ENCODE results near the gene ZFP36.
A peak's percentile ranks its signal among the peaks of the same experiment; 100 is the strongest.

Gene ZFP36

DNA sequence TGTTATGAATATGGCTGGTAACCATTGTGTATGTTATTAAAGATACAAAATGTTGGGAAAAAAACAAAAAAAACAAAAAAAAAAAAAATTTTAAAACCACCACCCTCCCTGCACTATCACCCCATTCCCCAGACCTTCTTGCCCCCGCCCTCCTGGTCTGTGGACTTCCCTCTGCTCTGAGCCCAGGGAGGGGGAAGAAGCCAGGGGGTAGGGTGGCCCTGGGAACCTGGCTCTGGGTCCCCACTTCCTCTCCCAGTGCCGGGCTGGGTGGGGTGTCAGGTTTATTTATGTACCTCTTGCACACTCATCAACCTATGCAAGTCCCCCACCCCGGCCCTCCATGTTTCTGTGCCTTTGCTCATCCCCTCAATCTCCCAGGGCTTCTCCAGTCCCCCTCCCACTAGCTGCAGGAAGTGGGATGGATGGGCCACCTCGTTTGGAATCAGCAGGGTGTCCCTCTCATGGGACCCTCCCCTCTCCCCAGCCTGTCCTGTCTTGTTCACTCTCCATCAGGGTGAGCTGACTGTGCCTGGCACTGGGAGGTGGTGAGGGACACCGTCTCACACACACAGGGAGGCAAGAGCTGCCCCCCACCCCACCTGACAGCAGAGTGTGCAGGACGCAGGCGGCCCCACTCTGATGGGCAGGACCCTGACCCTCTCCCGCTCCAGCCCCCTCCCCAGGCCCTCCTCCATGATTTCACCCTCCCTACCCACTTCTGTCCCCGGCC is 21.6 kb upstream of the ZFP36 start:
- DNase-seq: no peak

DNA sequence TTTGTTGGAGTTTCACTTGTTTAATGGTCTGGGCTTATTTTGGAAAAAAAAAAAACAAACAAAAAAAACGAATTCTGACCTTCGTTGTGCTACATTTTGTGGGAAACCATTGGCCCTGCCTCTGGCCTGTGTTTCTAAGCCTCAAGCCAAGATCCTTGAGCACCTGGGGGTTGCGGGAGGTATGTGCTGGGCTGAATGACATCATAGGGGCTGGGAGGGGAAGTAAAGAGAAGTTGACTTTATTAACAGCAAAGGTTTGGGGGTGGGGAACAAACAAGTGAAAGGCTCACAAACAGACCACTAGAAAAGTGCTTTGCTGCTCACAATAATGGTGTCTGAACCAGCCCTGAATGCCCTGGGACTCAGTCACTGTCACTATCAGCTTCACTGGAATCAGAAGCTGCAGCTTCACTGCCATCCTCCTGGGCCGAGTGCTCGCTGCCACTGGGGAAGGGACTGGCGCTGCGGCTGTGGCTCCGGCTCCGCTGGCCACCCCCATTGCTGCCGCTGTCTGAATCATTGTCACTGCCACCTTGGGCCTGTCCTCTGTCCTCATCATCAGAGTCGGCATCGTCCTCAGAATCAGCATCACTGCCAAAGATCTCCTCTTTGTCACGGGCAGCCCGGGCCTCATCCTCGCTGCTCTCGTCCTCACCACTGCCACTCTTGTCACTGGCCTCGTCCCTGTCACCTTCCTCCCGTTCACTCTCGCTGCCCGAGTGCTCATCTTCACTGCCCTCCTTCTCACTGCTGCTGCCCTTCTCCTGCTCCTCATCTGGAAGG is 20.8 kb upstream of the ZFP36 start:
- DNase-seq: no peak

DNA sequence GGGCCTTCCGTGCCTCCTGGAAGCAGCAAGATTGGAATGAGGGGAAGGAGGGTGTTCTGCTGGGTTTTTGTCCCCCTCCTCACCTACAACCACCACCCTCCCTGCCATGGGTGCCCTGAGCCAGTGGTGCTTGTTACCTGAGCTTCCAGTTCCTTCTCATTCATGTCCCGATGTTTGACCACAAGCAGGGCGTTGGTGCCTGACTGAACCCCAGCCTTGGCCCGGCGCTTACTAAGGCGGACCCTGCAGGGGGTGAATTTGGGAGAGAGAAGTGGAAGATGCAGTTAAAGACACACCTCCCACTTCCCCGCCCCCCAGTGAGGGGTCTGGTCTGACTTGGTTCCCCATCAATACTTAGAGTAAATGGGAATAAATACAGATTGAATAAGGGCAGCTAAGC is 20.1 kb upstream of the ZFP36 start:
- DNase-seq: no peak

DNA sequence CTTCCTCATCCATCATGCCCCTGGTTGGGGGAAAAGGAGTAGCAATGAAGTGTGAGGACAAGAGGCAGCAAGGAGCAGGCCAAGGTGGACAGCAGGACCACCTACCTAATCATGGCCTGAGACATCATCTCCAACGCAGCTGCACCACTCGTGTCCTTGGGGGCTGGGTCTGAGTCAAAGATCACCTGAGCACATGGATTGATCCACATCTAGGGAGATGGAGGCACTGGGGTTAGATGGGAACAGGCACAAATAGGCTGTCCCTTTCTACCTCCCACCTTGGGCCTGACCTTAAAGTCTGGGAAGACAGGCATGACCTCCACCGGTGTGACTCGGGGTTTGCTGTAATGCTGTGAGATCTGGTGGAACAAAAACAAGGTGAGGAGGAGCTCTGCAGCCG is 18.0 kb upstream of the ZFP36 start:
- DNase-seq: no peak

DNA sequence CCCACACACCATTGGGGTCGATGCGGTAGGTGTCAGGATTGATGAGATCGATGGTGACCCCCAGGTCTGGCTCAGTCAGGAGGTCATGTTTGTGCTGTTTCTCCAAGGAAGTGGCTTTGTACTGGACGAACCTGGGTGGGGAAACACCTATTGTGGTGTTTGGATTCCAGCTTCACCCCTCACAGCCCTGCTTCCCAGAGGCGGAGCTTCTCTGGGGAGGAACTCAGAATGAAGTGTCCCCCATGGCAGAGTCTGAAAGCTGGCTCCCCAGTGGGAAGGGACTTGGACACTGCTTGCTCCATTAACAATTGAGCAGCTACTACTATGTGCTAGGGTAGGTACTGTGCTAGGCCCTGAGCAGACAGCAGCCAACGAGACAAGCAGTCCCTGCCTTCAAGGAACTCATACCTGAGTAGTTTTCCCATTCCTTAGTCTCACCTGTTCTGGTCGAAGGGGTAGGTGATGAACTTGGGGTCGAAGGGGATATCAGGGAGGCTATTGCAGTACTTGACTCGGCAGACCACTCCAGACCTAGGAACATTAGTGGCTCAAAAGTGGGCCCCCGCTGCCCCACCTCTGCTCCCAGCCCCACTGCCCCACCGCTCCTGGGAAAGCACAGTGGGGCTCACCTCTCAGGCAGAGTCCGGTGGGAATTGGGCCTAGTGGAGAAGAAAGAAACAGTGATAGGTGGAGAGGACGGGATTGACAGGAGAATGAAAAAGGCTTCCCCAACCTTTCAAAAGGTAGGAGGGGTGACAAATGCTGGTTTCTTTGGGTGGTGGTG is 16.8 kb upstream of the ZFP36 start:
- no peak for DNase-seq

DNA sequence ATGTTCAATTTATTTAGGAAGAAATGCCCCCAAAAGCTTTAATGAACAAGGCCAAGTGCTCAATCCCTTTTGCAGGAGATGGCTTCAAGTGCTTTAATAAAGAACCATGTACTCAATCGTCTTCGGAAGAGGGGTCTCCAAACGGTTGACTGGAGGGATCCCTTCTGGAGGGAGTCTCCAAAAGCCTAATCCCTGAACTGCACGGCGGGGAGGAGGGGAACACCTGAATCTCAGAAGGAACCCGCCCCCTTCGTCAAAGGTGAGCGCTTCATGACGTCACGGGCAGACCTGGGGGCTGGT is 16.2 kb upstream of the ZFP36 start:
- peak; percentile 76 for DNase-seq

DNA sequence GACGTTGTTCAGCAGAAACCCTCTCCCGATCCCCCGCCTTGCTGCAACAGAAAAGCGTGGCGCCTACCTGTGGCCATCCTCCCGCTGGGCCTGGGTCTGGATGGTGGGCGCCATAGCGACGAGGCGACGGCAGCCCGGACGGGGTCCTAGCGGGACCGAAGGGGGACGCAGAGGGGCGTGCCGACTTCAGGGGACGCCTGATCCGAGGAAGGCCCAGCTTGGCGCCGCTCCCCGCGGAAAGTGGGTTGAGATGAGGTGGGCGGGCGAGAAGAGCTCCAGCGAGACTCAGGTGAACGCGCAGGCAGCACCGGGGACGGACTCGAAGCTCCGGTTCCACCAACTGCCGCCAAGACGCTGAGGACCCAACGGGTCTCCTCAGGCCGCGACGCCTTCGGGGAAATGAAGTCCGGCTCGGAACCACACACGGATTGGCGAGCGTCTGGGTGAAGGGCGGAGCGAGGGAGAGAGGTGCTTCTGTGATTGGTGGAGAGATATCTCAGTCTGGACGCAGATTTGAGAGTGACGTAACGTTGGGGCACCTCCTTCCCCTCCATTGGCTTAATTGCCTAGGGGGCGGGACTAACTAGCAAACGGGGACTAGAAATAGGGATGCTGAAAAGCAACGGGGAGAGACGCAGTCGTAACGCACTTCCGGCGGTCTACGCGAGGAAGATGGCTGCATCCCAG is 15.8 kb upstream of the ZFP36 start, which contains the start of the genes MED29 and PAF1:
Gene MED29, plus strand, starts transcription at position 628 of the 687 bp plus-strand sequence. Its CDS starts 45 bp downstream, at position 673.
Gene PAF1, minus strand, starts transcription at position 356 of the 687 bp plus-strand sequence. Its CDS starts 242 bp downstream, at position 114.
- peak; percentile 95 for DNase-seq

DNA sequence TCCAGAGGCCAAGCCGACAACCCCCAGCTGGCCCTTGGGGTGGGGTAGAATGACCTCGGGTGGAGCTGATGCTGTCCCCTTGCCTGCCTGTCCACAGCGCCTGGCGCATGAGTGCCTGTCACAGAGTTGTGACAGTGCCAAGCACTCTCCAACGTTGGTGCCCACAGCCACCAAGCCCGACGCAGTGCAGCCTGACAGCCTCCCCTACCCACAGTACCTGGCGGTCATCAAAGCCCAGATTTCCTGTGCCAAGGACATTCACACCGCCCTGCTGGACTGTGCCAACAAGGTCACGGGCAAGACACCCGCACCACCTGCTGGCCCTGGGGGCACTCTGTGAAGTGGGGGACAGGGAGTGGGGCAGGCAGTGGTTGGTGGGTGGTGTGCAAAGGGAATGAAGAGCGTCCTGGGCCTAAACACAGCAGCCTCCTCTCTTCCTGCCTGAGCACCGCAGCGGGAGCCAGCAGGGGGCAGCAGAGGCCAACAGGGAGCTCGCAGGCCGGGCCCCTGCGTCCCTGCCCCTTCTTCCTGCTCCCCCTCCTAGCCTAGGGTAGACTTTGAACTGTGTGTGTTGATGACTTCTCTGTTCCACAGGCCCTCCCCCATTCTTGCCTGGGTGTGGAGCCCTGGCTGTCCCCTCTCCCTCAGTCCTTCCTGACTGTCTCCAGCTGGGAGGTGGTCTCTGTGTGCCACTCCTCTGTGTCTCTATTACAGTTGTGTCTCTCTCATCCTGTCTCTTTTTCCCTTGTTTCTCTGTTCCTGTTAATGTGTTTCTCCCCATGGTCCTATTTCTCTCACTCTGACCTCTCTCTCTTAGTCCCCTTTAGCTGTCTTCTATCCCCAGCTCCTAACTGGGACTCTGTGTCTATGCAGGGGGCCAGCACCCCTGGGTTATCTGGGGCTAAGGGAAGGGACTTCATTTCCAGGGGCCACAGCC is 9.0 kb upstream of the ZFP36 start:
- peak; percentile 97 for DNase-seq

DNA sequence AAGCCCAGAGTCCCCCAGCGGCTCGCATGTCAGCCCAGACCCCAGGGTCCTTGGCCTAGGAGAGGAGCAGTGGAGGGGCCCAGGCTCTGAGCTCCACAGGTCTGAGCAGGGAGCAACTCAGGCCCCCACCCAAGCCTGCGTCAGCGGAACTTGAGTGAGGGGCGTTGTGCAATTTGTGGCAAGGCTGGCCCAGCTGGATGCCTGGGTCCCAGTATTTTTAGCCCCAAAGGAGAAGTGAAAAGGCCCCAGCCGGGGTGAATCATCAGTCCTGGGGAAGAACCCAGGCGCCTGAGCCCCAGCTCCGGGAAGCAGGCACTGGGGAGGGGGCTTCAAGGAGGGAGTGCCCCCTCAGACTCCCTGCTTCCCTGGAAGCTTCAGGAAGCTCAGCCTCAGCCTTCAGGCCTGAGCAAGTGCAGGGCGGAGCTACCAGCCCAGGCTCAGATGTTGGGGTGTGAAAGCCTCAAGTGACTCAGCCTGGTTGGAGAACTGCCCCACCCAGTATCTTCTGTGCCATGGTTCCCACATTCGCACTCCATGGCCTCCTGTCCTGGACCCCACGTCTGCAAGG is 8.3 kb upstream of the ZFP36 start:
- DNase-seq: peak; percentile 78

DNA sequence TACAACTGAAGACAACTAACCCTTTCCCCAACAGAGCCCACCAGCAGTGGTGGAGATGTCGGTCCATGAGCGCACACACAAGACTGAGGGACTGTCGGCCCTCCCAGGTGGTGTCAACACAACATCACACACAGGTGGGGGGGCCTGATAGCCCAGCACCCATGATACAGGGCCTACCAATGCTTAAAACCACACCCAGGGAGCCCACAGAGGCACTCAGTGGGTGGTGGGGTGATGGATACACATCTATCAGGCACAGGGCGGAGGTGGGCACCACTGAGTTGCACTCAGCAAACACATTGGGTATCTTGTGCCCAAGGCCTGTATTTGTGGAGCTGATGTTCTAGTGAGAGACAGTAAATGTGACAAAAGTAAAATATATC is 7.0 kb upstream of the ZFP36 start:
- no peak for DNase-seq

DNA sequence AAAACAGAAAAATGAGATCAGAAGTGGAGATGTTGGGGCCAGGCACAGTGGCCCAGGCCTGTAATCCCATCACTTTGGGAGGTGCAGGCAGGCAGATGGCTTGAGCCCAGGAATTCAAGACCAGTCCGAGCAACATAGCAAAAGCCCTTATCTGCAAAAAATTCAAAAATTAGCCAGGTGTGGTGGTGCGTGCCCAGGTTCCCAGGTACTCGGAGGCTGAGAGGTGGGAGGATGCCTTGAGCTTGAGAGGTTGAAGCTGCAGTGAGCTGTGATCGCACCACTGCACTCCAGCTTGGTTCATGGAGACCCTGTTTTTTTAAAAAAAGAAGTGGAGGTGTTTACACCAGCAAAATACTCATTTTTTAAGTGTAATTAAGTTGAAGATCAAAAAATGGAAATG is 6.6 kb upstream of the ZFP36 start:
- no peak for DNase-seq

DNA sequence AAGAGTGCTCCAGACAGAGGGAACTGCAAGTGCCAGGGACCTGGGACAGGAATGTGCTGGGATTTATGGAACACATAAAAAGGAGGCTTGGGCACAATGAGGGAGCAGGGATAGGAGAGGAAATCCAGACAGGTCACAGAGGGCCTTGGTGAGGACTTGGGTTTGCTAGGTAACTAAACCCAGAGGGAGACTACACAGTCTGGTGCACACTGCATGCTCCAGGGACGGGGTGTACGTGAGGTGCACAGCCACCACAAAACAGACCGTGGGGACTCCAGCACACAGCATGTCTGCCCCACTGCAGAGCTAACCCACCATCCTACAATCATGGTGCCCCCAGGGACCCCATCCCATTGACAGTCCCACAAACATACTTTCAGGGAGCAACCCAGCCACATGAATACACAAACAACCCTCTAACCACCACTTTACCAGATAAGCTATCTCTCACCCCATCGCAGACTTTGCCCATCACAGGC is 5.5 kb upstream of the ZFP36 start:
- no peak for DNase-seq

DNA sequence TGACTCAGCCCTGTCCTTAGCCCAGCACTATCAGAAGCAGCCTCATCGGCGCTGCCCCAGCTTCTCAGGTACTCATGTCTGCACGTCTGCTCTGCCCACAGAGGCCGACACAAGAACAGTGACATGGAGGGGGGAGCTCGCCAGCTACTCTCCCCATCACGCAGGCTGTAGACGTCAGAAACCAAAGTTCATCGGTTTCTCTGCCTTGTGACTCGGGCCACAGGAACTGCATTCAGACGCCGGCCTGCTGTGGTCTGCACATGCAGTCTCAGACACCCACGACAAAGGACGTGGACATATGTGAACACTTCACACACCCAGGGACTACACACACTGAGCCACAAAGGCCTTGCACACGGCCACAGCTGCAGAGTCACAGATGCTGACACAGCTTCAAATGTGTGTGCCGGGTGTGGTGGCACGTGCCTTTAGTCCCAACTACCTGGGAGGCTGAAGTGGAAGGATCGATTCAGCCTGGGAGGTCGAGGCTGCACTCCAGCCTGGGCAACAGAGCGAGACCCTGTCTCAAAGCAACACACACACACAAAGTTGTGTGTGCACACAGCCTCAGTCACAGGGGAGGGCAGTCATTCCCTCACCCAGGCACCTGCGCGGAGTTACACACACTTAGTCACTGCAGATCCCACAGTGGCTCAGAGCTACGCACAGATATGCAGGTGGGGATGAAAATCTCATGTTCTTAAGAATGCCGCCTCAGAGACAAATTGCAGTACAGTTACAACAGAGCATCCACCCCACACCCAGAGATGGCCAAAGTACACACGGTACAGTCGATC is 4.9 kb upstream of the ZFP36 start:
- DNase-seq: peak; percentile 90

DNA sequence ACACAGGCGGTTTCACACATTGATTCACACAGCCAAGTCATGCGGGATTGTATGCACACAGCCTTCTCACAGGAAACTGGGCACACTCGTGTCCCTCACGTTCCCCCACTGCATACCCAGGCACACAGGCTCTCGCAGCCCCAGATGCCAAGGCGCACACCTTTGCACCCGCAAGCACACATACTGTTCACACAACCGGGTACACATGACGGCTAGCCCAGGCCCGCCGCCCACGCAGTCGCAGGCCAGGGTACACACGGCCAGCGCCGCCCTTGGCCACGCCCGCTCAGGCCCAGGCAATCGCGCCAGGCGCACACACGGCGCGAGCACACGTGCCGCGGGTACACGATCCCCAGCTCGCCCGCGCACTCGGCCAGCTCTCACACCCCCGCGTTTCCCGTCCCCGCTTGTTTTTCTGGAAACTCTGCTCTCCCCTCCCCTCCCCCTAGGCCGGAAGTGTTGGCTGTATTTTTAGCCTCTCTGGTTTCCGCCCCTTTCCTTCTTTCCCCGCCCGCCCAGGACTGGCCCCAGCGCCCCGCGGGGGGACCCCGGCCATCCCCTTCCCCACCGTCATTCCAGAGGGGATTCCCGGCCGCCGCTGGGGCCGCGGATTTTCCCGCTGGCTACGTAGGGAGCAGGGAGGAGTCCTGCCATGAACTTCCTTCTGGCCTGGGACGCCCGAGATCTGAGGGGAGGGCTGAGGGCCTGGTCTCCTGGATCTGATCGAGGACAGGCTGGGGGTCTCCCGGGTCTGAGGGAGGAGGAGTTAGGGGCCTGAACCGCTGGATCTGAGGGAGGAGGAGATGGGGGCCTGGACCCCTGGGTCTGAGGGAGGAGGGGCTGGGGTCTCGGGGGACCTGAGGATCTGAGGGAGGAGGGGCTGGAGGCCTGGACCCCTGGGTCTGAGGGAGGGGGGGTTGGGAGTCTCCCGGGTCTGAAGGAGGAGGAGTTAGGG is 4.0 kb upstream of the ZFP36 start:
- peak; percentile 87 for DNase-seq

DNA sequence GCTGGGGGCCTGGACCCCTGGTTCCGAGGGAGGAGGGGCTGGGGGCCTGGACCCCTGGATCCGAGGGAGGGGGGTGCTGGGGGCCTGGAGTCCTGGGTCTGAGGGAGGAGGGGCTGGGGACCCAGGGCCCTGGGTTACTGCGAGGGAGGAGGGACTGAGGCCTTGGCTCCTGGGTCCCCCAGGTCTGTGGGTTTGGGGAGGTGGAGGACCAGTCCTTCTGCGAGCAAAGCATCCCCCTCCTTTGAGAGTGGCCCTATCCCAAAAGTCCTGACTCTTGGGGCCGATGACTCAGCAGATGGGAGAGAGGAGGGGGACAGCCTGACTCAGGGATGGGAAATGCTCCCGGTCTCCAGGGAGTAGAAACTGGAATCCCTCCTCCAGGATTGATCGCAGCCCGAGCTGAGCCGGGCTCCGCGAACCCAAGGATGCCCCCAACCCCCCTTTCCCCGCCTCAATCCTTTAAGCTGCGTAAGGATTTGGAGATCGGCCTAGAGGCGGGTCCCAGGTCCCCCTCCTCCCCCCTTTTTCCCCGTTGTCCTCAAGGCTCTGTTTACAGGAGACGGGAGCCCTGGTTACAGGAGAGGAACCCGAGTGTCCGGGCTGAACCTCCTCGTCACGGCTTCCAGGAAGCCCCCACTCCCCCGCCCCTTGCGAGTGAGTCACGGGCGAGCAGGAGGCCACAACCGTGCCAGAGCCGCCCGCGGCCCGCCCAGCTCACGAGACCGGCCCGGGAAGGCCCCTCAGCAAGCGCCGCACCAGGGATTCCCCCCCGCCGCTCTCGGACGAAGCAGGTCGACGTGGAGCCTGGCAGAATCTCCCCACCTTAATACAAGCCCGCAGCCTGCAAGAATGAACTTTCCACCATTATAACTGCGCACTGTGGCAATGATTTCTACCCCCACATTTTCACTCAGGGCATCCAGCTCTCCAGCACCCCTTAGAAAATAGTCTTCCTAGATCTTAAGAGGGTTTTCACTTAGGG is 3.0 kb upstream of the ZFP36 start:
- peak; percentile 95 for DNase-seq

DNA sequence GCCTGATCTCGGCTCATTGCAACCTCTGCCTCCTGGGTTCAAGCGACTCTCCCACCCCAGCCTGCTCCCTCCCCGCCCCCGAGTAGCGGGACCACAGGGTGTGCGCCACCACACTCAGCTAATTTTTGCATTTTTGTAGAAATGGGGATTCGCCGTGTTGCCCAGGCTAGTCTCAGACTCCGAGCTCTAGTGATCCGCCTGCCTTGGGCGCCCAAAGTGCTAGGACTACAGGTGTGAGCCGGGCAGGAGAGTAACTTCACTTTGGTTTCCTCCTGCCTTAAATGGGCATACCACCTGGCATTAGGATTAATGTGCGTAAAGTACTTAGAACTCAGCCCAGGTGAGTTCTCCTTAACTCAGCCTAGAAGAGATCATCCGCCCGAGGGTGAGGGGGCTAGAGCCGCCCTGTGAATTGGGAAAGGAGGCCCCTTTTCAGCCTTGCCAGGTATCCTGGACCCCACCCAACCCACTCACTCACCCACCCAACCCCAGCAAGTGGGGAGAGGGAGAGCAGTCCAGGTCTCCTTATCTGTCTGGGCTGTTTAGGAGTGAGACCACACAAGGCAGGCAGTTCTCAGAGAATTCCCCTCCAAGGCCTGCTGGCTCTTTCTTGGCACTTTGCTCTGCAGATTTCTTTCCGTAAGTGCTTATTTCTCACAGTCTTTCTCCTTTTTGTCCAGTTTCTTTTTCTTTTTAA is 1.2 kb upstream of the ZFP36 start:
- peak; percentile 40 for DNase-seq

DNA sequence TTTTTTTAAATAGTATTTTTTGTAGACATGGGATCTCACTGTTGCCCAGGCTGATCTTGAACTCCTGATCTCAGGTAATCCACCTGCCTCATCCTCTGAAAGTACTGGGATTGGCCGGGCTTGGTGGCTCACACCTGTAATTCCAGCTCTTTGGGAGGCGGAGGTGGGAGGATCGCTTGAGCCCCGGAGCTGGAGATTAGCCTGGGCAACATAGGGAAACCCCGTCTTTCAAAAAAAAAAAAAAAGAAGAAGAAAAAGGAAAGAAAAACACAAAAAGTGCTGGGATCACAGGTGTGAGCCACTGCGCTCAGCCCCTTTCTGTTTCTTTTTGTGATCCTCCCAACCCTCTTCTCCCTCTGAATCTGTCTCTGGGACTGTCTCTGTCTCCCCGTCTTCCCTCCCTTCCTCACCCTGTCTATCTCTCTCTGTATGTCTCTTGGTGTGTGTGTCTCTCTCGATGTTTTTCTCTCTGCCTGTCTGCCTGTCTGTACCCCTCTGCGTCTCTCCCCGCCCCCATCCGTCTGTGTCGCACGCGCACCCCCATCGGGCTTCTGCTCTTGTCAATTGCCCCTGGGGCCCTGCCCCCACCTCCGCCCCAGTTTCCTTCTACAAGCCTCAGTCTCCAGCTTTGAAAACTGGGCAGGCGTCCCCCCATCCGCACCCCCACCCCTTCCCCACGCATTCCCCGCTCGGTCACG is 540 bp upstream of the ZFP36 start:
- peak; percentile 98 for DNase-seq
